ENCODE measurements around the gene PHF1. TPM values are rescaled to one million over a fixed set of nuclear protein-coding genes. Genes with fewer than 3 reads are reported as not detected.

The PHF1 gene
- total and polyA plus RNA-seq, 2 of the 13 experiments (the other 11 are each of a cell fraction or from before 2014, with no cell fraction given) = 25.4 to 61.9 TPM

DNA sequence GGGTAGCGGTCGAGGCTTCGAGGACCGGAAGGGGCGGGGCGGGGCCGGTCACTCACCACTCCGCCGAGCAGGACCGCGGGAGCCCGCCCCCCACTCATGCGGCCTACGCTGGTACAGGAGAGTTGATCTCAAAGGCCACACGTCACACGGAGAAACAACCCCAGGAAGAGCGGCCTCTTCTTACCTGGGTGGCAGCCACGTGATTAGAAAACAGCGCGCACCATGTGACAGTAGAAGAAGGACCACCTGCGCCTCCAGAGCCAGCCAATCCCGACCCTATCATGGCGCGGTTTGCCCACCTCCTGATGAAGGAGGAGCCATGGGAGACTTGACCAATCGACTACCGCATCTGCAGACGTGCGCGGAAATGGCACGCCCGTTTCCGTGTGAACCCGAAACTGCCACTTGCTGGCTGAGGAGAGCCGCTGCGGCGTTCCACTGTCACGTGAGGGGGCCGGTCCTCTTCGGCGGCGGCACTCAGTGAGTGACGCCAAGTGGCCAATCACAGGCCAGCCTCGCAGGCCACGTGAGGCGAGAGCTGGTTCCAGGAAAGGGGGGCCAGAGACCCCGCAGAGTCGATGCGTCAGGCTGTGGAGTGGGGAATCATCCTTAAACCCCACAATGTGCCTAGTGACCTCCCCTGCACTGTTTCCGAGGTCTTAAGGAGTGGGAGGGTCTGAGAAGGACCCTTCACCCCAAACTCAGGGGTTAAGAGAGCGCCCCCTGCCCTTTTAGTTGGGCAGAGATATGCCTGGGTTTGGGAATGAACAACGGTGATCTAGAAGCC lies 7.3 kb downstream of the PHF1 start, which contains the start of gene CUTA (continued):
- peak; percentile 21 for TF ChIP-seq HNF4A (CRISPR knock-in tag; IDR thresholded peaks at IDR 0.05)
- TF ChIP-seq IRX3 (CRISPR knock-in tag; IDR thresholded peaks at IDR 0.05; ENCODE audit: borderline replicate concordance, low read depth) = no peak
- TF ChIP-seq, protein P1, sequence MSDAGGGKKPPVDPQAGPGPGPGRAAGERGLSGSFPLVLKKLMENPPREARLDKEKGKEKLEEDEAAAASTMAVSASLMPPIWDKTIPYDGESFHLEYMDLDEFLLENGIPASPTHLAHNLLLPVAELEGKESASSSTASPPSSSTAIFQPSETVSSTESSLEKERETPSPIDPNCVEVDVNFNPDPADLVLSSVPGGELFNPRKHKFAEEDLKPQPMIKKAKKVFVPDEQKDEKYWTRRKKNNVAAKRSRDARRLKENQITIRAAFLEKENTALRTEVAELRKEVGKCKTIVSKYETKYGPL (CRISPR knock-in tag; IDR thresholded peaks at IDR 0.05) = peak; percentile 52; the same call in 1 of the 2 replicates
- peak; percentile 28; the same call in 1 of the 2 replicates for TF ChIP-seq TCF7 (IDR thresholded peaks at IDR 0.05; ENCODE audit: low read depth)
- TF ChIP-seq JUN (CRISPR knock-in tag; IDR thresholded peaks at IDR 0.05) = peak; percentile 44
- TF ChIP-seq ZNF263 (CRISPR knock-in tag; IDR thresholded peaks at IDR 0.05) = peak; percentile 36; the same call in 1 of the 2 replicates
- peak; percentile 96 for TF ChIP-seq YEATS2 (CRISPR knock-in tag; IDR thresholded peaks at IDR 0.05; ENCODE audit: borderline replicate concordance)
- TF ChIP-seq EEA1 (CRISPR knock-in tag; IDR thresholded peaks at IDR 0.05; ENCODE audit: borderline replicate concordance) = no peak
- peak; percentile 37; the same call in 1 of the 2 replicates for TF ChIP-seq CEBPG (CRISPR knock-in tag; IDR thresholded peaks at IDR 0.05)
- TF ChIP-seq RFX1 (IDR thresholded peaks at IDR 0.05) = peak; percentile 41; the same call in 1 of the 2 replicates
- TF ChIP-seq JDP2 (CRISPR knock-in tag; IDR thresholded peaks at IDR 0.05; ENCODE audit: borderline replicate concordance) = no peak
- peak; percentile 94 for TF ChIP-seq ZNF274 (CRISPR knock-in tag; IDR thresholded peaks at IDR 0.05)
- no peak for TF ChIP-seq ZNF562 (CRISPR knock-in tag; IDR thresholded peaks at IDR 0.05; ENCODE audit: borderline replicate concordance)
- 0 out of 2 replicates have a peak, but pooled peaks have one; percentile 53 for TF ChIP-seq ZNF333 (CRISPR knock-in tag; IDR thresholded peaks at IDR 0.05; ENCODE audit: borderline replicate concordance)
- no peak; the same call in none of the 2 replicates for TF ChIP-seq KDM3A (CRISPR knock-in tag; IDR thresholded peaks at IDR 0.05; ENCODE audit: low read depth)
- TF ChIP-seq ZSCAN20 (CRISPR knock-in tag; IDR thresholded peaks at IDR 0.05; ENCODE audit: borderline replicate concordance) = no peak; the same call in 1 of the 2 replicates
- no peak for TF ChIP-seq ZNF749 (CRISPR knock-in tag; IDR thresholded peaks at IDR 0.05; ENCODE audit: borderline replicate concordance)
- TF ChIP-seq ZBTB20 (CRISPR knock-in tag; IDR thresholded peaks at IDR 0.05; ENCODE audit: borderline replicate concordance, low read depth) = peak; percentile 7; the same call in 1 of the 2 replicates
- no peak for TF ChIP-seq ATF7 (IDR thresholded peaks at IDR 0.05)
- peak; percentile 68 for TF ChIP-seq ATF7 (CRISPR knock-in tag; IDR thresholded peaks at IDR 0.05)
- TF ChIP-seq ZNF557 (CRISPR knock-in tag; IDR thresholded peaks at IDR 0.05) = peak; percentile 80; the same call in 1 of the 2 replicates
- TF ChIP-seq, protein P2, sequence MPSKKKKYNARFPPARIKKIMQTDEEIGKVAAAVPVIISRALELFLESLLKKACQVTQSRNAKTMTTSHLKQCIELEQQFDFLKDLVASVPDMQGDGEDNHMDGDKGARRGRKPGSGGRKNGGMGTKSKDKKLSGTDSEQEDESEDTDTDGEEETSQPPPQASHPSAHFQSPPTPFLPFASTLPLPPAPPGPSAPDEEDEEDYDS (CRISPR knock-in tag; IDR thresholded peaks at IDR 0.05) = peak; percentile 84
- peak; percentile 89 for TF ChIP-seq MXD4 (CRISPR knock-in tag; IDR thresholded peaks at IDR 0.05)
- no peak for TF ChIP-seq JUNB (CRISPR knock-in tag; IDR thresholded peaks at IDR 0.05; ENCODE audit: borderline replicate concordance)
- peak; percentile 80 for TF ChIP-seq NFKBIZ (CRISPR knock-in tag; IDR thresholded peaks at IDR 0.05)
- no peak for TF ChIP-seq DPF2 (CRISPR knock-in tag; IDR thresholded peaks at IDR 0.05; ENCODE audit: borderline replicate concordance, low read depth)
- TF ChIP-seq NCOA5 (CRISPR knock-in tag; IDR thresholded peaks at IDR 0.05) = no peak
- peak; percentile 78 for TF ChIP-seq ZNF343 (CRISPR knock-in tag; IDR thresholded peaks at IDR 0.05)
- TF ChIP-seq, protein P3, sequence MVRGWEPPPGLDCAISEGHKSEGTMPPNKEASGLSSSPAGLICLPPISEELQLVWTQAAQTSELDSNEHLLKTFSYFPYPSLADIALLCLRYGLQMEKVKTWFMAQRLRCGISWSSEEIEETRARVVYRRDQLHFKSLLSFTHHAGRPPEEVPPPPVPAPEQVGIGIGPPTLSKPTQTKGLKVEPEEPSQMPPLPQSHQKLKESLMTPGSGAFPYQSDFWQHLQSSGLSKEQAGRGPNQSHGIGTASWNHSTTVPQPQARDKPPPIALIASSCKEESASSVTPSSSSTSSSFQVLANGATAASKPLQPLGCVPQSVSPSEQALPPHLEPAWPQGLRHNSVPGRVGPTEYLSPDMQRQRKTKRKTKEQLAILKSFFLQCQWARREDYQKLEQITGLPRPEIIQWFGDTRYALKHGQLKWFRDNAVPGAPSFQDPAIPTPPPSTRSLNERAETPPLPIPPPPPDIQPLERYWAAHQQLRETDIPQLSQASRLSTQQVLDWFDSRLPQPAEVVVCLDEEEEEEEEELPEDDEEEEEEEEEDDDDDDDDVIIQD (CRISPR knock-in tag; IDR thresholded peaks at IDR 0.05; ENCODE audit: low read depth) = peak; percentile 54; the same call in 1 of the 2 replicates
- peak; percentile 51 for TF ChIP-seq HCFC1 (IDR thresholded peaks at IDR 0.05; ENCODE audit: low read depth, low read length)
- peak; percentile 96 for TF ChIP-seq ZNF883 (CRISPR knock-in tag; IDR thresholded peaks at IDR 0.05; ENCODE audit: not compliant biosample characterization)
